IMR-90 (cell line): Measurements from ENCODE around the gene HMGN4. TPM values are rescaled to one million over a fixed set of nuclear protein-coding genes. Genes with fewer than 3 reads are reported as not detected.

Source experiments
- ATAC-seq: fragments of 200-7000 bp; cut with Tn5 transposase; 2 replicates; pipeline ENCODE4 v1.9.1; 2020; ENCODE audit warnings: low read depth, mild to moderate bottlenecking, moderate library complexity
- BruUV-seq: library from RNA; stranded (reverse); fragments of 400-500 nt; replicated peaks from 2 replicates; lab custom pipeline; 2021; lab: Mats Ljungman, UMichigan
- CTCF ChIA-PET: fragments of 300-600 bp; formaldehyde crosslinking; extraction: SDS; loops from one replicate; lab custom pipeline; 2021; ENCODE audit warnings: antibody characterized with exemption; lab: Yijun Ruan, JAX
- POLR2A ChIA-PET: fragments of 300-600 bp; sonication (Branson Sonifier 250); formaldehyde crosslinking; loops from one replicate; lab custom pipeline; 2022; ENCODE audit warnings: antibody characterized with exemption; ENCODE audit not compliant: unreplicated experiment; lab: Charles Lee
- DNase-seq: peaks from one replicate; pipeline ENCODE4 v3.0.0; 2013
- H2AFZ ChIP-seq: replicated peaks from 2 replicates; pipeline ENCODE3; 2013; ENCODE audit warnings: low read length, mild to moderate bottlenecking; ENCODE audit not compliant: poor library complexity
- H2AK5ac ChIP-seq: 2 replicates; pipeline ENCODE4 v1.6.1; 2013; ENCODE audit warnings: low read depth, low read length, inconsistent platforms
- H2AK9ac ChIP-seq: replicated peaks from 2 replicates; pipeline ENCODE3; 2013; ENCODE audit warnings: mild to moderate bottlenecking, low read depth, low read length, moderate library complexity; ENCODE audit not compliant: poor library complexity
- H2BK120ac ChIP-seq: 2 replicates; pipeline ENCODE4 v1.6.1; 2013; ENCODE audit warnings: low read depth, low read length, inconsistent platforms
- H2BK15ac ChIP-seq: 3 replicates; pipeline ENCODE4 v1.6.1; 2013; ENCODE audit warnings: low read depth, low read length, inconsistent platforms
- H2BK20ac ChIP-seq: 2 replicates; pipeline ENCODE4 v1.6.1; 2013; ENCODE audit warnings: low read depth, mild to moderate bottlenecking, inconsistent platforms, low read length, moderate library complexity
- H2BK5ac ChIP-seq: 2 replicates; pipeline ENCODE4 v1.6.1; 2013; ENCODE audit warnings: mild to moderate bottlenecking, low read depth, low read length, inconsistent platforms; ENCODE audit not compliant: poor library complexity, severe bottlenecking
- H3K14ac ChIP-seq: replicated peaks from 2 replicates; pipeline ENCODE4 v1.6.1; 2013; ENCODE audit warnings: low read depth, low read length, inconsistent platforms
- H3K18ac ChIP-seq: 2 replicates; pipeline ENCODE4 v1.6.1; 2013; ENCODE audit warnings: low read depth, low read length, control low read depth
- H3K23ac ChIP-seq: 2 replicates; pipeline ENCODE4 v1.6.1; 2013; ENCODE audit warnings: low read depth, low read length, inconsistent platforms
- H3K27ac ChIP-seq: 2 replicates; pipeline ENCODE4 v1.5.1; 2013; ENCODE audit warnings: mild to moderate bottlenecking, control low read depth, low read length; ENCODE audit not compliant: insufficient read depth
- H3K27me3 ChIP-seq: 2 replicates; pipeline ENCODE4 v1.6.1; 2013; ENCODE audit warnings: low read length; ENCODE audit not compliant: control insufficient read depth, insufficient read depth
- H3K36me3 ChIP-seq: 2 replicates; pipeline ENCODE4 v1.6.1; 2013; ENCODE audit warnings: low read length, mixed read lengths; ENCODE audit not compliant: control insufficient read depth, insufficient read depth
- H3K4ac ChIP-seq: 2 replicates; pipeline ENCODE4 v1.6.1; 2013; ENCODE audit warnings: low read depth, low read length, inconsistent platforms
- H3K4me1 ChIP-seq: 2 replicates; pipeline ENCODE4 v1.6.1; 2013; ENCODE audit warnings: low read length, mixed read lengths; ENCODE audit not compliant: control insufficient read depth, insufficient read depth
- H3K4me2 ChIP-seq: 2 replicates; pipeline ENCODE4 v1.6.1; 2013; ENCODE audit warnings: low read depth, mild to moderate bottlenecking, control low read depth, low read length, moderate library complexity
- H3K4me3 ChIP-seq: 2 replicates; pipeline ENCODE4 v1.5.1; 2013; ENCODE audit warnings: low read depth, mild to moderate bottlenecking, control low read depth, low read length, moderate library complexity; ENCODE audit not compliant: insufficient read depth
- H3K56ac ChIP-seq: 2 replicates; pipeline ENCODE4 v1.6.1; 2013; ENCODE audit warnings: low read length, inconsistent platforms; ENCODE audit not compliant: insufficient read depth; ENCODE audit errors: extremely low read depth
- H3K79me1 ChIP-seq, 2 experiments: 2 replicates each; pipeline ENCODE4 v1.6.1; 2013; ENCODE audit warnings: low read length in 2 of 2, inconsistent platforms in 1 of 2, low read depth in 1 of 2
- H3K9ac ChIP-seq: 2 replicates; pipeline ENCODE4 v1.6.1; 2013; ENCODE audit warnings: low read depth, low read length, control low read depth
- H3K9me1 ChIP-seq: 2 replicates; pipeline ENCODE4 v1.6.1; 2013; ENCODE audit warnings: low read length, inconsistent platforms; ENCODE audit not compliant: insufficient read depth
- H3K9me3 ChIP-seq: 2 replicates; pipeline ENCODE4 v1.6.1; 2013; ENCODE audit warnings: low read length; ENCODE audit not compliant: control insufficient read depth, insufficient read depth
- H4K20me1 ChIP-seq: 2 replicates; pipeline ENCODE4 v1.6.1; 2013; ENCODE audit warnings: low read length, inconsistent platforms; ENCODE audit not compliant: insufficient read depth
- H4K5ac ChIP-seq: 2 replicates; pipeline ENCODE4 v1.6.1; 2013; ENCODE audit warnings: mild to moderate bottlenecking, low read depth, low read length, control low read depth
- H4K8ac ChIP-seq, 2 experiments: 2 replicates each; pipeline ENCODE4 v1.6.1; 2013; ENCODE audit warnings: low read depth in 2 of 2, low read length in 2 of 2, control low read depth in 1 of 2, inconsistent platforms in 1 of 2
- H4K91ac ChIP-seq: 2 replicates; pipeline ENCODE4 v1.6.1; 2013; ENCODE audit warnings: low read depth, low read length, inconsistent platforms; ENCODE audit not compliant: insufficient read depth
- NFE2L2 ChIP-seq: fragments of 150-350 bp; IDR thresholded peaks from 2 replicates; pipeline ENCODE4 v1.6.1; 2016; ENCODE audit warnings: low read depth, mild to moderate bottlenecking, low read length
- RAD21 ChIP-seq: IDR thresholded peaks from 2 replicates; pipeline ENCODE4 v1.6.1; 2012; ENCODE audit warnings: low read length, improper control_type of control experiment
- WGBS, 2 experiments: methylation state at CpG; one replicate each; pipeline versions ENCODE4 v1.1.5 to v1.1.7; 2013; ENCODE audit warnings: missing lambda C conversion rate in 2 of 2; ENCODE audit not compliant: insufficient read length in 1 of 2; ENCODE audit errors: extremely low coverage in 2 of 2; 5-methylcytosine and 5-hydroxymethylcytosine counted together
- dilution Hi-C: fragments of 300-500 bp; cut with HindIII; formaldehyde crosslinking; loops from one replicate; pipeline ENCODE4 v1.14.3; 2018; ENCODE audit warnings: low sequenced_read_pairs; ENCODE audit not compliant: unreplicated experiment
- in situ Hi-C: fragments of 300-500 bp; cut with MboI; formaldehyde crosslinking; loops from 3 replicates; pipeline ENCODE4 v1.14.3; 2019; ENCODE audit warnings: low sequenced_read_pairs, inconsistent platforms, mixed read lengths
- intact Hi-C: fragments of 100-400 bp; cut with micrococcal nuclease; formaldehyde crosslinking; loops from 2 replicates; pipeline ENCODE4 v1.10.0; 2022
- polyA plus RNA-seq, 3 experiments: library from polyadenylated mRNA; depleted of rRNA; stranded (reverse); fragments of >200 nt; gene quantifications; 2 replicates each; pipeline ENCODE4 v1.2.3, GENCODE V29; 2012; ENCODE audit warnings: low replicate concordance in 1 of 3
- total RNA-seq: library from RNA; depleted of rRNA; stranded (reverse); fragments of >200 nt; gene quantifications from 2 replicates; pipeline ENCODE4 v1.2.3, GENCODE V29; 2012

The HMGN4 gene
- total and polyA plus RNA-seq, 2 of the 4 experiments (the other 2 are of a cell fraction): 46.4 to 50.2 TPM

DNA sequence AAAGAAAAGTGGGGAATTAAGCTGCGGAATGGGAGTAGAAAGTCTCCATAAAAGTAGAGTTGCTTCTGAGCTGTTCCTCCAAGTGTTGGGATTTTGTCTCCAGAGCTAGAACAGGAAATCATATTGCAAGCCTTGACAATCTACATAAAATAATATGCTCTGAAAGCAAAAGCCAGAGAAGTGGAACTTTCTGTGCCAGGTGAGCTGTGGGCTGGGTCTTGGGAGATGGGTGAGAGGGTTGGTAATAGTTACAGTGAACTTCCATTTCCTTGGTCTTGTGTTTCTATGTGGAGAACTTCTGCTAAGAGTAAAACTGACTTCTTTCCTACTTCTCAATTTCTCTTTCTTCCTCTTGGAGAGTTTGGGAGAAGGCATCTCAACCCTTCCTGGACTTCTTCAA is 6.3 kb upstream of the HMGN4 start:
- intact Hi-C loops: loop anchor here (2.0 kb wide), 1 partner anchor 191 kb away; no protein-coding TSS in a partner anchor
- no peak for TF ChIP-seq NFE2L2
- no peak for TF ChIP-seq RAD21

More for the DNA sequence above, 6.3 kb upstream of the HMGN4 start:
- H3K4ac ChIP-seq: no peak overlapping the region
- H2BK20ac ChIP-seq: no peak overlapping the region
- H2BK5ac ChIP-seq: no peak overlapping the region
- no peak overlapping the region for H3K14ac ChIP-seq
- no peak for ATAC-seq
- WGBS, 2 experiments: no CpG with 5 or more reads among the region's 1 CpG
- POLR2A ChIA-PET: interaction anchor here (0.6 kb wide), 1 partner anchor 616 kb away, joined by 15 read pairs; no protein-coding TSS in a partner anchor
- no peaks in the 10 kb centered on the region; a peak in 1 of 4 replicates for H3K79me1 ChIP-seq
- no peak overlapping the region for H3K4me3 ChIP-seq
- no peak overlapping the region for H3K18ac ChIP-seq
- no peak overlapping the region for H2BK120ac ChIP-seq
- H3K9me1 ChIP-seq: peaks cover 3% of the 10 kb centered on the region; the same call in 1 of the 2 replicates
- H3K4me1 ChIP-seq: peaks cover 2% of the 10 kb centered on the region; the same call in 1 of the 2 replicates
- H3K9ac ChIP-seq: no peak overlapping the region
- CTCF ChIA-PET: no interaction called here
- in situ Hi-C loops: no loop called here
- H4K91ac ChIP-seq: no peak overlapping the region
- no peaks in the 10 kb centered on the region for H3K36me3 ChIP-seq
- dilution Hi-C loops: no loop called here
- no peak overlapping the region for H2BK15ac ChIP-seq
- H3K27ac ChIP-seq: no peak overlapping the region
- H4K8ac ChIP-seq: no peak overlapping the region
- no peak overlapping the region for H2AK5ac ChIP-seq
- H2AFZ ChIP-seq: no peak overlapping the region
- H3K56ac ChIP-seq: no peak overlapping the region
- H2AK9ac ChIP-seq: no peak overlapping the region
- DNase-seq: no peak
- no peaks in the 10 kb centered on the region for H3K27me3 ChIP-seq
- H3K4me2 ChIP-seq: no peak overlapping the region
- no TSS peak for BruUV-seq
- H4K5ac ChIP-seq: no peak overlapping the region
- H3K9me3 ChIP-seq: no peaks in the 10 kb centered on the region
- H3K23ac ChIP-seq: 0 out of 2 replicates have a peak overlapping the region, but pooled peaks have one; percentile 19
- H4K20me1 ChIP-seq: no peaks in the 10 kb centered on the region
